Measurements from ENCODE around the gene RHOBTB1.

Gene RHOBTB1

DNA sequence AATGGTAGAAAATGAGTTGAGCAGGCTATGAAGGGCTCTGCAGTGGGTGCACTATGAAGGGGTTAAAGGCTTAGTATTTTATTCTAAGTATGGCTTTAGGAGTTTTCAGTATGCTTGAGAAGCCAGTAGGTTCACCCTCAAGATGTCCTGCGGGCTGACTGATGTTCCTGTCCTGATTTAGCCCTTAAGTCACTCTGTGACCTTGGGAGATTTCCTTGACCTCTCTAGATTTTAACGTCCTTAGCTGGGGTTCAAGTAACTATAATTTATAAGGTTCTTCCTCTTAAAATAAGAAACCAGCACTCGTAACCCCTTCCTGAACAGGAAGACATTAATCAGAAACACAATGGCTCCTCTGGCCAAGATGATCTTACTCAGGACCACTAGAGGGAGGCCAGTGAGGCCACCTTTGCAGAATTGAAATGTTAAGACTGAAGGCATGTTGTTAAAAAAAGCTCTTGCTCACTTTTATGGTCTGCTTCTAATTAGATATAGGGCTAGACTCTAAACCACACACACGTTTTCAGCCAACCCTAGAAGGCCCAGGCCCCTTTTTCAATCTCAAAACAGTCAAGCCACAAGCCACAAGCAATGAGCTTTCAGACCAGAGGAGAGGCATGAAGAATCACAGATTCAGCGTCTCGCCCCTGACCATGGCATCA, 123.8 kb downstream of the RHOBTB1 start:
- no peak for DNase-seq (ENCODE audit: low spot score)
